ENCODE data around the gene FIZ1.
A peak's percentile ranks its signal among the peaks of the same experiment; 100 is the strongest.

Gene FIZ1

GRCh38 chr19:55605637-55606470, 6.5 kb upstream of the FIZ1 start, which contains the start of gene ZNF865:
Gene ZNF865 (plus strand): TSS chr19:55605647. CDS start chr19:55613619, 7,972 bp downstream.
- Histone ChIP-seq H3K4me3 (ENCODE audit: low read length, poor library complexity, severe bottlenecking) (peak within 1 kb of the TSS; percentile 98), H4K20me1 (ENCODE audit: insufficient read depth, low read length, poor library complexity, severe bottlenecking) (peaks cover 23% of the 10 kb centered on the region), H3K9ac (ENCODE audit: low read depth, low read length, poor library complexity, severe bottlenecking) (peak within 1 kb of the TSS; percentile 99), H3K79me2 (ENCODE audit: insufficient read depth, low read length) (peaks cover 58% of the 10 kb centered on the region), H3K36me3 (ENCODE audit: insufficient read depth, low read length) (no peaks in the 10 kb centered on the region), H3K9me2 (replicated peaks; ENCODE audit: low read depth, low read length) (no peaks in the 10 kb centered on the region), H2AFZ (ENCODE audit: low read length) (peak within 1 kb of the TSS; percentile 70), H3K9me3 (ENCODE audit: insufficient read depth, low read depth, low read length) (no peaks in the 10 kb centered on the region), H3K27me3 (ENCODE audit: insufficient read depth, low read length, poor library complexity, severe bottlenecking) (no peaks in the 10 kb centered on the region), H3F3A (ENCODE audit: low read depth) (peaks cover 10% of the 10 kb centered on the region), H3K4me2 (ENCODE audit: low read depth, low read length, poor library complexity, severe bottlenecking) (peak within 1 kb of the TSS; percentile 100), H3K4me1 (ENCODE audit: insufficient read depth, low read length, poor library complexity, severe bottlenecking) (peaks cover 35% of the 10 kb centered on the region)
- TF ChIP-seq CTCF (conservative IDR thresholded peaks at IDR 0.05; ENCODE audit: low read length), result peak; percentile 83
- TF ChIP-seq EZH2phosphoT487 (IDR thresholded peaks at IDR 0.05; ENCODE audit: borderline replicate concordance), result no peak

GRCh38 chr19:55605207-55605636, 5.9 kb upstream of the FIZ1 start:
- Histone ChIP-seq H3K4me2 (ENCODE audit: low read depth, low read length, poor library complexity, severe bottlenecking) (peak overlapping the region; percentile 100), H3K9me2 (replicated peaks; ENCODE audit: low read depth, low read length) (no peaks in the 10 kb centered on the region), H3K9ac (ENCODE audit: low read depth, low read length, poor library complexity, severe bottlenecking) (peak overlapping the region; percentile 99), H3F3A (ENCODE audit: low read depth) (peaks cover 10% of the 10 kb centered on the region), H3K79me2 (ENCODE audit: insufficient read depth, low read length) (peaks cover 61% of the 10 kb centered on the region), H3K36me3 (ENCODE audit: insufficient read depth, low read length) (no peaks in the 10 kb centered on the region), H3K4me3 (ENCODE audit: low read length, poor library complexity, severe bottlenecking) (peak overlapping the region; percentile 98), H3K27me3 (ENCODE audit: insufficient read depth, low read length, poor library complexity, severe bottlenecking) (no peaks in the 10 kb centered on the region), H3K4me1 (ENCODE audit: insufficient read depth, low read length, poor library complexity, severe bottlenecking) (peaks cover 38% of the 10 kb centered on the region), H3K9me3 (ENCODE audit: insufficient read depth, low read depth, low read length) (no peaks in the 10 kb centered on the region), H2AFZ (ENCODE audit: low read length) (no peak overlapping the region; the same call in 1 of the 2 replicates), H4K20me1 (ENCODE audit: insufficient read depth, low read length, poor library complexity, severe bottlenecking) (peaks cover 23% of the 10 kb centered on the region)
- TF ChIP-seq CTCF (conservative IDR thresholded peaks at IDR 0.05; ENCODE audit: low read length) (no peak), EZH2phosphoT487 (IDR thresholded peaks at IDR 0.05; ENCODE audit: borderline replicate concordance) (no peak)

GRCh38 chr19:55603581-55604292, 4.4 kb upstream of the FIZ1 start:
- H2AFZ ChIP-seq (ENCODE audit: low read length), result no peak overlapping the region
- peaks cover 10% of the 10 kb centered on the region for H3F3A ChIP-seq (ENCODE audit: low read depth)
- H3K4me3 ChIP-seq (ENCODE audit: low read length, poor library complexity, severe bottlenecking), result peak overlapping the region; percentile 98
- no peaks in the 10 kb centered on the region for H3K9me2 ChIP-seq (replicated peaks; ENCODE audit: low read depth, low read length)
- no peaks in the 10 kb centered on the region for H3K36me3 ChIP-seq (ENCODE audit: insufficient read depth, low read length)
- H3K79me2 ChIP-seq (ENCODE audit: insufficient read depth, low read length), result peaks cover 49% of the 10 kb centered on the region
- no peaks in the 10 kb centered on the region for H3K27me3 ChIP-seq (ENCODE audit: insufficient read depth, low read length, poor library complexity, severe bottlenecking)
- H3K4me1 ChIP-seq (ENCODE audit: insufficient read depth, low read length, poor library complexity, severe bottlenecking), result peaks cover 36% of the 10 kb centered on the region
- no peaks in the 10 kb centered on the region for H3K9me3 ChIP-seq (ENCODE audit: insufficient read depth, low read depth, low read length)
- TF ChIP-seq CTCF (conservative IDR thresholded peaks at IDR 0.05; ENCODE audit: low read length) (no peak), EZH2phosphoT487 (IDR thresholded peaks at IDR 0.05; ENCODE audit: borderline replicate concordance) (no peak)
- peak overlapping the region; percentile 99 for H3K9ac ChIP-seq (ENCODE audit: low read depth, low read length, poor library complexity, severe bottlenecking)
- H4K20me1 ChIP-seq (ENCODE audit: insufficient read depth, low read length, poor library complexity, severe bottlenecking), result peaks cover 18% of the 10 kb centered on the region
- peak overlapping the region; percentile 100 for H3K4me2 ChIP-seq (ENCODE audit: low read depth, low read length, poor library complexity, severe bottlenecking)

Data from Loucy (cell line).